CD4-positive, alpha-beta T cell treated with Interleukin-2 at 100 ng/mL for 4 hours (primary cell): Measurements from ENCODE around the gene CCL3.
A peak's percentile ranks its signal among the peaks of the same experiment; 100 is the strongest.
"Not testable (repeated sequence)": the region's sequence is repeated elsewhere in the genome, so short reads cannot be mapped to it uniquely, and the experiment has no call there.

Experiments used
- DNase-seq: peaks from one replicate; pipeline ENCODE4 v3.0.0-alpha.2; 2020; ENCODE audit warnings: low spot score

CCL3 gene

GRCh38 chr17:36114971-36115648 is 25.2 kb upstream of the CCL3 start:
- DNase-seq: not testable (repeated sequence)

GRCh38 chr17:36113131-36113530 is 23.2 kb upstream of the CCL3 start:
- not testable (repeated sequence) for DNase-seq

GRCh38 chr17:36112572-36112971 is 22.6 kb upstream of the CCL3 start:
- DNase-seq: no peak

GRCh38 chr17:36111068-36111490 is 21.1 kb upstream of the CCL3 start:
- DNase-seq: no peak

GRCh38 chr17:36108265-36108664 is 18.3 kb upstream of the CCL3 start:
- not testable (repeated sequence) for DNase-seq

- peak; percentile 26 for DNase-seq
These were observed 17.7 kb upstream of the CCL3 start for GRCh38 chr17:36107660-36108059.

GRCh38 chr17:36106493-36106835 is 16.5 kb upstream of the CCL3 start:
- DNase-seq: no peak

- DNase-seq: peak; percentile 36
These were observed 16.0 kb upstream of the CCL3 start for GRCh38 chr17:36105781-36106492.

- no peak for DNase-seq
These were observed 14.8 kb upstream of the CCL3 start for GRCh38 chr17:36104701-36105181.

- DNase-seq: not testable (repeated sequence)
These were observed 14.3 kb upstream of the CCL3 start for GRCh38 chr17:36104246-36104645.

GRCh38 chr17:36103401-36103975 is 13.5 kb upstream of the CCL3 start, which contains the start of gene CCL4:
CCL4 (plus strand) TSS chr17:36103827; CDS start chr17:36103906, 79 bp downstream.
- peak; percentile 52 for DNase-seq

GRCh38 chr17:36099004-36099403 is 9.1 kb upstream of the CCL3 start:
- DNase-seq: not testable (repeated sequence)

GRCh38 chr17:36095992-36096391 is 6.0 kb upstream of the CCL3 start:
- no peak for DNase-seq

GRCh38 chr17:36094746-36095145 is 4.8 kb upstream of the CCL3 start:
- DNase-seq: no peak

GRCh38 chr17:36094232-36094631 is 4.3 kb upstream of the CCL3 start:
- no peak for DNase-seq

GRCh38 chr17:36092715-36093114 is 2.8 kb upstream of the CCL3 start:
- DNase-seq: not testable (repeated sequence)

- peak; percentile 64 for DNase-seq
These were observed 2.3 kb upstream of the CCL3 start for GRCh38 chr17:36092230-36092629.

GRCh38 chr17:36089339-36089865 is 541 bp downstream of the CCL3 start:
- DNase-seq: no peak

- DNase-seq: no peak
These were observed 1.1 kb downstream of the CCL3 start for GRCh38 chr17:36088670-36089338.

GRCh38 chr17:36087897-36088572 is 1.9 kb downstream of the CCL3 start:
- DNase-seq: peak; percentile 50

- DNase-seq: not testable (repeated sequence)
These were observed 2.5 kb downstream of the CCL3 start for GRCh38 chr17:36087471-36087870.

GRCh38 chr17:36086791-36087190 is 3.2 kb downstream of the CCL3 start:
- DNase-seq: no peak
